RWPE2 (cell line): ENCODE results near the gene BROX.

Experiments
- ATAC-seq: fragments of 200-7000 bp; cut with Tn5 transposase; 3 replicates; pipeline ENCODE4 v1.9.1; 2021; ENCODE audit warnings: low read depth
- DNase-seq: peaks from one replicate; pipeline ENCODE4 v3.0.0-alpha.2; 2020; ENCODE audit warnings: low spot score
- H3K27ac ChIP-seq: fragments of 450-650 bp; 2 replicates; pipeline ENCODE4 v1.5.1; 2017; ENCODE audit warnings: mild to moderate bottlenecking; ENCODE audit not compliant: poor library complexity, severe bottlenecking
- H3K27me3 ChIP-seq: fragments of 250-450 bp; sonication (Bioruptor Pico); 2 replicates; pipeline ENCODE4 v1.5.1; 2021; ENCODE audit warnings: mild to moderate bottlenecking, moderate library complexity; ENCODE audit not compliant: insufficient read depth, poor library complexity, severe bottlenecking
- H3K36me3 ChIP-seq: fragments of 250-450 bp; sonication (Bioruptor Pico); 2 replicates; pipeline ENCODE4 v1.5.1; 2020; ENCODE audit warnings: low read depth, mild to moderate bottlenecking, moderate library complexity
- H3K4me1 ChIP-seq: fragments of 250-450 bp; sonication (Bioruptor Pico); 2 replicates; pipeline ENCODE4 v1.5.1; 2021; ENCODE audit warnings: mild to moderate bottlenecking, moderate library complexity; ENCODE audit not compliant: insufficient read depth, poor library complexity, severe bottlenecking
- H3K4me3 ChIP-seq: fragments of 250-450 bp; sonication (Bioruptor Pico); 2 replicates; pipeline ENCODE4 v1.5.1; 2021; ENCODE audit warnings: mild to moderate bottlenecking, moderate library complexity; ENCODE audit not compliant: severe bottlenecking
- H3K9me3 ChIP-seq: fragments of 250-450 bp; sonication (Bioruptor Pico); 2 replicates; pipeline ENCODE4 v1.5.1; 2021; ENCODE audit warnings: mild to moderate bottlenecking, moderate library complexity; ENCODE audit not compliant: severe bottlenecking
- CTCF ChIP-seq: fragments of 450-650 bp; IDR thresholded peaks from one replicate; pipeline ENCODE4 v1.5.1; 2017; ENCODE audit warnings: mild to moderate bottlenecking, moderate library complexity; ENCODE audit not compliant: poor library complexity, severe bottlenecking

Gene BROX

GRCh38 chr1:222769181-222769580 lies 56.8 kb downstream of the BROX start:
- Histone ChIP-seq H3K4me3 (no peak overlapping the region), H3K9me3 (no peaks in the 10 kb centered on the region), H3K27ac (no peak overlapping the region), H3K27me3 (no peaks in the 10 kb centered on the region), H3K36me3 (no peaks in the 10 kb centered on the region), H3K4me1 (no peaks in the 10 kb centered on the region)
- TF ChIP-seq CTCF: no peak
- ATAC-seq: no peak
- DNase-seq: no peak

- no peaks in the 10 kb centered on the region for H3K27me3 ChIP-seq
- no peaks in the 10 kb centered on the region for H3K4me1 ChIP-seq
- DNase-seq: no peak
- H3K9me3 ChIP-seq: no peaks in the 10 kb centered on the region
- ATAC-seq: no peak
- no peak overlapping the region for H3K4me3 ChIP-seq
- TF ChIP-seq CTCF: no peak
- H3K27ac ChIP-seq: no peak overlapping the region
- no peaks in the 10 kb centered on the region for H3K36me3 ChIP-seq
These were observed 57.7 kb downstream of the BROX start for GRCh38 chr1:222769971-222770620.

- no peak for TF ChIP-seq CTCF
These were observed 60.6 kb downstream of the BROX start for GRCh38 chr1:222772996-222773379.

GRCh38 chr1:222777463-222777862 lies 65.1 kb downstream of the BROX start:
- Histone ChIP-seq H3K9me3 (no peaks in the 10 kb centered on the region), H3K27me3 (no peaks in the 10 kb centered on the region), H3K4me1 (peaks cover 8% of the 10 kb centered on the region), H3K4me3 (no peak overlapping the region), H3K36me3 (no peaks in the 10 kb centered on the region), H3K27ac (peak overlapping the region; percentile 13)
- ATAC-seq (peak; percentile 81), DNase-seq (no peak)
- no peak for TF ChIP-seq CTCF

More at GRCh38 chr1:222772996-222773379, 60.6 kb downstream of the BROX start:
- no peak for ATAC-seq
- DNase-seq: no peak
- Histone ChIP-seq H3K4me3 (no peak overlapping the region), H3K27ac (no peak overlapping the region), H3K36me3 (no peaks in the 10 kb centered on the region), H3K27me3 (no peaks in the 10 kb centered on the region), H3K4me1 (peaks cover 8% of the 10 kb centered on the region), H3K9me3 (no peaks in the 10 kb centered on the region)

- Histone ChIP-seq H3K4me3 (no peak overlapping the region), H3K4me1 (peaks cover 8% of the 10 kb centered on the region), H3K27ac (peak overlapping the region; percentile 13), H3K9me3 (no peaks in the 10 kb centered on the region), H3K36me3 (no peaks in the 10 kb centered on the region), H3K27me3 (no peaks in the 10 kb centered on the region)
- no peak for TF ChIP-seq CTCF
- ATAC-seq: peak; percentile 85
- DNase-seq: no peak
These were observed 65.6 kb downstream of the BROX start for GRCh38 chr1:222777977-222778376.
